Ovary (tissue), 9 donors: ENCODE data around the gene EDC3. TPM values are rescaled to one million over a fixed set of nuclear protein-coding genes. Genes with fewer than 3 reads are reported as not detected.

Source experiments
- DNase-seq, 5 donors: peaks; one replicate each; pipeline ENCODE4 v3.0.0-alpha.2; 2019 to 2020
- H3K27ac ChIP-seq, 2 donors: fragments of 200-600 bp; one replicate each; pipeline versions ENCODE4 v1.5.1 to v1.8.0; 2019 to 2022
- H3K27me3 ChIP-seq: fragments of 200-600 bp; one replicate; pipeline ENCODE4 v1.8.0; 2022
- H3K36me3 ChIP-seq: fragments of 200-600 bp; sonication (generic); one replicate; pipeline ENCODE4 v1.5.1; 2019
- H3K4me1 ChIP-seq: one replicate; pipeline ENCODE4 v1.8.1; 2013; ENCODE audit warnings: mild to moderate bottlenecking, moderate library complexity; ENCODE audit not compliant: insufficient read depth
- H3K4me3 ChIP-seq: fragments of 200-600 bp; sonication (generic); one replicate; pipeline ENCODE4 v1.5.1; 2017
- H3K9me3 ChIP-seq, 2 donors: fragments of 200-600 bp in 1 of 2; sonication (generic) in 1 of 2; one replicate each; pipeline versions ENCODE4 v1.5.1 to v1.8.1; 2013 to 2019; ENCODE audit warnings: mild to moderate bottlenecking in 1 of 2, moderate library complexity in 1 of 2
- CTCF ChIP-seq, 3 donors: fragments of 450-650 bp in 2 of 3; fragments of 200-600 bp in 1 of 3; IDR thresholded peaks; one replicate each; pipeline versions ENCODE4 v1.5.1 to v1.8.0; 2016 to 2022; ENCODE audit warnings: antibody characterized with exemption in 3 of 3, mild to moderate bottlenecking in 1 of 3
- EP300 ChIP-seq: sonication (generic); formaldehyde crosslinking; IDR thresholded peaks from one replicate; pipeline ENCODE4 v1.6.1; 2017; ENCODE audit warnings: antibody characterized with exemption
- POLR2A ChIP-seq: fragments of 450-650 bp; IDR thresholded peaks from one replicate; pipeline ENCODE4 v1.6.1; 2017; ENCODE audit warnings: antibody characterized with exemption, mild to moderate bottlenecking, moderate library complexity
- WGBS, 3 donors: extraction: QIAGEN DNeasy Blood & Tissue Kit in 1 of 3; methylation state at CpG; one replicate each; pipeline versions ENCODE4 v1.1.5 to v1.1.7; 2013 to 2017; 5-methylcytosine and 5-hydroxymethylcytosine counted together
- intact Hi-C, 4 donors: fragments of 100-400 bp; cut with DNase I; formaldehyde crosslinking; loops; one replicate each; pipeline versions ENCODE4 v1.11.0 to v1.15.1; 2022 to 2023
- polyA plus RNA-seq, 2 donors: library from polyadenylated mRNA; stranded (reverse); fragments of 200-250 nt in 1 of 2; fragments of 350-450 nt in 1 of 2; fragmentation: Illumina TruSeq in 1 of 2; extraction: RNeasy Lipid Tissue Mini Kit (QIAGEN cat#74804) in 1 of 2; gene quantifications; one replicate each; pipeline ENCODE4 v1.2.3, GENCODE V29; 2013 to 2014
- total RNA-seq, 7 donors: library from RNA; depleted of rRNA in 2 of 7; stranded (reverse); fragments of >200 nt in 2 of 7; fragmentation: NEBNext Ultra II Directional in 3 of 7; extraction: Animal tissue kit (Norgen Biotek cat#: 25700) in 3 of 7; gene quantifications; one replicate each; pipeline versions ENCODE4 v1.1.0 to v1.2.4, GENCODE V29; 2016 to 2023
- donor health status: DM: no; HTN: no; CAD: no; lungs with moderate emphysema.
- donor health status: DM: no; HTN: no; CAD: no.
- donor health status: Bipolar disorder and iron deficiency.
- donor health status: DM: yes; HTN: yes; CAD: no.
- donor health status: DM: no; HTN: no; CAD: no.
- donor health status: DM: yes; HTN: yes; CAD: no.

EDC3 gene
- total and polyA plus RNA-seq, 9 donors, result 10.6 to 44.5 (median 34.2) TPM

- Histone ChIP-seq H3K4me1 (peaks cover 2% of the 10 kb centered on the region), H3K4me3 (no peak overlapping the region), H3K27me3 (no peaks in the 10 kb centered on the region), H3K9me3 (no peaks in the 10 kb centered on the region), H3K27ac (no peak overlapping the region), H3K36me3 (no peaks in the 10 kb centered on the region)
- TF ChIP-seq EP300 (no peak), CTCF (IDR thresholded peaks at IDR 0.05) (no peak), POLR2A (no peak)
- WGBS, 3 donors, result 65 to 78% (median 70%) methylated on average over 3 of the region's 3 CpGs
- DNase-seq, result no peak
- intact Hi-C loops, result no loop called here
These were observed 44.5 kb downstream of the EDC3 start for GRCh38 chr15:74651242-74651741.

- Histone ChIP-seq H3K36me3 (no peaks in the 10 kb centered on the region), H3K27me3 (no peaks in the 10 kb centered on the region), H3K27ac (no peak overlapping the region), H3K4me1 (peaks cover 2% of the 10 kb centered on the region), H3K9me3 (no peaks in the 10 kb centered on the region), H3K4me3 (no peak overlapping the region)
- no peak for DNase-seq
- no peak for TF ChIP-seq POLR2A
- TF ChIP-seq EP300, result no peak
- no peak for TF ChIP-seq CTCF (IDR thresholded peaks at IDR 0.05)
- intact Hi-C loops, result no loop called here
- WGBS, 3 donors, result 83 to 88% (median 85%) methylated on average over 5 of the region's 5 CpGs
These were observed 47.6 kb downstream of the EDC3 start for GRCh38 chr15:74648051-74648842.

GRCh38 chr15:74646480-74646879 lies 49.3 kb downstream of the EDC3 start:
- Histone ChIP-seq H3K27me3 (no peaks in the 10 kb centered on the region), H3K36me3 (no peaks in the 10 kb centered on the region), H3K4me1 (peaks cover 7% of the 10 kb centered on the region), H3K4me3 (no peak overlapping the region), H3K27ac (no peak overlapping the region), H3K9me3 (no peaks in the 10 kb centered on the region)
- DNase-seq, result no peak
- intact Hi-C loops, result no loop called here
- TF ChIP-seq POLR2A (no peak), CTCF (IDR thresholded peaks at IDR 0.05) (no peak), EP300 (no peak)

- intact Hi-C loops, result no loop called here
- no peak for DNase-seq
- WGBS, 3 donors, result 78 to 87% (median 79%) methylated on average over 2 of the region's 2 CpGs
- no peak overlapping the region for H3K4me3 ChIP-seq
- H3K27me3 ChIP-seq, result no peaks in the 10 kb centered on the region
- no peak for TF ChIP-seq CTCF (IDR thresholded peaks at IDR 0.05)
- no peaks in the 10 kb centered on the region for H3K36me3 ChIP-seq
- no peaks in the 10 kb centered on the region for H3K9me3 ChIP-seq
- no peak overlapping the region for H3K27ac ChIP-seq
- H3K4me1 ChIP-seq, result peaks cover 7% of the 10 kb centered on the region
These were observed 52.1 kb downstream of the EDC3 start for GRCh38 chr15:74643665-74644204.
